AML-193 (cell line): ENCODE measurements around the gene ZDHHC14.
"Not testable (repeated sequence)": the region's sequence is repeated elsewhere in the genome, so short reads cannot be mapped to it uniquely, and the experiment has no call there.

Experiments
- DNase-seq, 2 experiments: peaks; one replicate each; lab custom pipeline; 2025; lab: John Stamatoyannopoulos, UW

Gene ZDHHC14

GRCh38 chr6:157445277-157446009 is 64.5 kb downstream of the ZDHHC14 start:
- no peak for DNase-seq

GRCh38 chr6:157447735-157448134 is 66.7 kb downstream of the ZDHHC14 start:
- DNase-seq: no peak

- no peak for DNase-seq
Observed at GRCh38 chr6:157449610-157450009, 68.6 kb downstream of the ZDHHC14 start.

- no peak for DNase-seq
Observed at GRCh38 chr6:157450931-157451742, 70.1 kb downstream of the ZDHHC14 start.

- DNase-seq: no peak
Observed at GRCh38 chr6:157452096-157452495, 71.1 kb downstream of the ZDHHC14 start.

GRCh38 chr6:157453131-157453530 is 72.1 kb downstream of the ZDHHC14 start:
- no peak for DNase-seq

- DNase-seq: no peak
Observed at GRCh38 chr6:157453978-157454377, 73.0 kb downstream of the ZDHHC14 start.

GRCh38 chr6:157454762-157455714 is 74.0 kb downstream of the ZDHHC14 start:
- no peak for DNase-seq

- DNase-seq: no peak
Observed at GRCh38 chr6:157455731-157456523, 74.9 kb downstream of the ZDHHC14 start.

GRCh38 chr6:157456524-157456829 is 75.5 kb downstream of the ZDHHC14 start:
- DNase-seq: no peak

- DNase-seq: no peak
Observed at GRCh38 chr6:157457787-157458186, 76.8 kb downstream of the ZDHHC14 start.

GRCh38 chr6:157459327-157459726 is 78.3 kb downstream of the ZDHHC14 start:
- no peak for DNase-seq

GRCh38 chr6:157460182-157460999 is 79.4 kb downstream of the ZDHHC14 start:
- no peak for DNase-seq

- DNase-seq: no peak
Observed at GRCh38 chr6:157461000-157461915, 80.3 kb downstream of the ZDHHC14 start.

GRCh38 chr6:157462956-157463742 is 82.2 kb downstream of the ZDHHC14 start:
- DNase-seq: no peak

- not testable (repeated sequence) for DNase-seq
Observed at GRCh38 chr6:157463743-157464135, 82.7 kb downstream of the ZDHHC14 start.

- DNase-seq: no peak
Observed at GRCh38 chr6:157464653-157465535, 83.9 kb downstream of the ZDHHC14 start.

GRCh38 chr6:157466342-157466648 is 85.3 kb downstream of the ZDHHC14 start:
- no peak for DNase-seq
